Measurements from ENCODE around the gene HLA-DMB.
A peak's percentile ranks its signal among the peaks of the same experiment; 100 is the strongest.

Gene HLA-DMB

GRCh38 chr6:32971581-32972352 lies 30.9 kb upstream of the HLA-DMB start:
- DNase-seq = peak; percentile 100

GRCh38 chr6:32971242-32971580 lies 30.4 kb upstream of the HLA-DMB start:
- no peak for DNase-seq

GRCh38 chr6:32970413-32971241 lies 29.8 kb upstream of the HLA-DMB start:
- peak; percentile 93 for DNase-seq

- peak; percentile 96 for DNase-seq
Measured at GRCh38 chr6:32969685-32970412, 29.0 kb upstream of the HLA-DMB start.

GRCh38 chr6:32968867-32969684 lies 28.2 kb upstream of the HLA-DMB start:
- DNase-seq = peak; percentile 84

- DNase-seq = peak; percentile 97
Measured at GRCh38 chr6:32968093-32968866, 27.5 kb upstream of the HLA-DMB start, which contains the start of gene BRD2. Gene BRD2 (plus strand): TSS chr6:32968594. CDS start chr6:32972899, 4,305 bp downstream.

- peak; percentile 67 for DNase-seq
Measured at GRCh38 chr6:32967151-32968091, 26.6 kb upstream of the HLA-DMB start.

- DNase-seq = no peak
Measured at GRCh38 chr6:32964776-32965175, 23.9 kb upstream of the HLA-DMB start.

GRCh38 chr6:32963866-32964265 lies 23.0 kb upstream of the HLA-DMB start:
- DNase-seq = no peak

- DNase-seq = no peak
Measured at GRCh38 chr6:32962213-32962826, 21.5 kb upstream of the HLA-DMB start.

- DNase-seq = no peak
Measured at GRCh38 chr6:32960563-32960962, 19.7 kb upstream of the HLA-DMB start.

- no peak for DNase-seq
Measured at GRCh38 chr6:32956176-32956575, 15.3 kb upstream of the HLA-DMB start.

GRCh38 chr6:32954986-32955802 lies 14.4 kb upstream of the HLA-DMB start:
- no peak for DNase-seq

GRCh38 chr6:32954267-32954666 lies 13.4 kb upstream of the HLA-DMB start:
- no peak for DNase-seq

GRCh38 chr6:32953775-32954174 lies 12.9 kb upstream of the HLA-DMB start:
- no peak for DNase-seq

GRCh38 chr6:32952817-32953739 lies 12.2 kb upstream of the HLA-DMB start, which contains the start of gene HLA-DMA:
Gene HLA-DMA (minus strand): TSS chr6:32953097. CDS start chr6:32953036, 61 bp downstream.
- DNase-seq = peak; percentile 34

- no peak for DNase-seq
Measured at GRCh38 chr6:32950449-32950848, 9.6 kb upstream of the HLA-DMB start.

- no peak for DNase-seq
Measured at GRCh38 chr6:32950010-32950409, 9.2 kb upstream of the HLA-DMB start.
